Duodenal mucosa (tissue), 2 donors: ENCODE measurements around the gene MTA1.

Experiments
- H3K27ac ChIP-seq: one replicate; pipeline ENCODE4 v1.7.0; 2013; ENCODE audit warnings: low read depth, low read length
- H3K27me3 ChIP-seq, 2 donors: one replicate each; pipeline ENCODE4 v1.7.0; 2013; ENCODE audit warnings: low read length in 2 of 2, control low read depth in 1 of 2; ENCODE audit not compliant: insufficient read depth in 2 of 2, control insufficient read depth in 1 of 2
- H3K36me3 ChIP-seq, 2 donors: one replicate each; pipeline ENCODE4 v1.7.0; 2013; ENCODE audit warnings: low read length in 2 of 2, control low read depth in 1 of 2; ENCODE audit not compliant: insufficient read depth in 2 of 2, control insufficient read depth in 1 of 2
- H3K4me1 ChIP-seq, 2 donors: one replicate each; pipeline ENCODE4 v1.7.0; 2013; ENCODE audit warnings: low read length in 2 of 2, control low read depth in 1 of 2; ENCODE audit not compliant: insufficient read depth in 2 of 2, control insufficient read depth in 1 of 2
- H3K4me3 ChIP-seq, 2 donors: one replicate each; pipeline ENCODE4 v1.7.0; 2013; ENCODE audit warnings: low read length in 2 of 2, low read depth in 1 of 2
- H3K9ac ChIP-seq, 2 donors: one replicate each; pipeline ENCODE4 v1.7.0; 2013; ENCODE audit warnings: low read length in 2 of 2, low read depth in 1 of 2
- H3K9me3 ChIP-seq, 2 donors: one replicate each; pipeline ENCODE4 v1.7.0; 2013; ENCODE audit warnings: low read length in 2 of 2, control low read depth in 1 of 2; ENCODE audit not compliant: control insufficient read depth in 1 of 2

MTA1 gene

GRCh38 chr14:105445290-105445689, 25.7 kb downstream of the MTA1 start:
- Histone ChIP-seq H3K4me1 (no peaks in the 10 kb centered on the region), H3K9me3 (no peaks in the 10 kb centered on the region), H3K36me3 (peaks cover 0 to 18% of the 10 kb centered on the region in 2 donors), H3K4me3 (no peak overlapping the region), H3K27ac (no peak overlapping the region), H3K27me3 (no peaks in the 10 kb centered on the region), H3K9ac (no peak overlapping the region)

DNA sequence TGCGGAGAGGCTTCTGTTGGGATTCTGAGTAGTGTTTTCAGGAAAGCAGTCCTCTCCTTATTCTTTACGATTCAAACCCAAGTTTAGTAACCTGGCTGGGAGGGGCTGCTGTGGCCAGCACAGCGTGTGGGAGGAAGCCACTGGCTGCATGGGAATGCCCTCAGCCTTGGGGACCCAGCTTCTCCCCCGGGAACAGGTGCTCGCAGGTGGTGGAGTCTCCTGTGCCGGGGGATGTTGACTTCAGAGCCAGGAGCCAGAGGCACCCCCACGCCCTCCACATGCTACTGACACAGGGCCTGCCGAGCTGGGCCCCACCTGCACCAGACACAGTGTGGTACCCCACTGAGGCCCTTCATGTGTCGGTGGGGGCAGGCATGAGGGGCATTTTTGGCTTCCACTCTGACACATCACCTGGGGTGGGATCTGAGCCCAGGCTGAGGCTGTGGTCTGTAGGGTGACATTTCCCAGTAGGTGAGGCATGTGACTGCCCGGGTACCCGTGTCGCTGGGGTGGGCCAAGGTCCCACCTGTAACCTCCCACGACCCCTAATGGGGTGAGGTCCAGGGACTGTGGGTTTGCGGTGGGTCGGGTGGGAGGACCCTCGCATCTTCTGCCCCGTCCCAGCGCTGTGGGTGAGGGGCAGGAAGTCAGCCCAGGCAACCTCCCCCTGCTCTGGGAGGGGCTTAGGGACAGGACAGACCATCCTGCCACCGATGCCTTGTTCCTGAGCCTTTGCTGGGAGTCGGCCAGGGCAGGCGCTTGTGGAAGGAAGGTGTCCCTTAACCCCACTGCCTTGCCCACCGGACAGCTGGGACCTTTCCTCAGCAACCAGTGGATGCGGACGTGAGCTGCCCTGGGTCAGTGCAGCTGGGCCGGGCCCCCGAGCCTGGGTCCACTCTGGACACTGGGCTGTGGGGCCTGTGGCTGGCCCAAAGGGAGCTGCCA, 26.5 kb downstream of the MTA1 start:
- Histone ChIP-seq H3K36me3 (peaks cover 0 to 21% of the 10 kb centered on the region in 2 donors), H3K27me3 (no peaks in the 10 kb centered on the region)

DNA sequence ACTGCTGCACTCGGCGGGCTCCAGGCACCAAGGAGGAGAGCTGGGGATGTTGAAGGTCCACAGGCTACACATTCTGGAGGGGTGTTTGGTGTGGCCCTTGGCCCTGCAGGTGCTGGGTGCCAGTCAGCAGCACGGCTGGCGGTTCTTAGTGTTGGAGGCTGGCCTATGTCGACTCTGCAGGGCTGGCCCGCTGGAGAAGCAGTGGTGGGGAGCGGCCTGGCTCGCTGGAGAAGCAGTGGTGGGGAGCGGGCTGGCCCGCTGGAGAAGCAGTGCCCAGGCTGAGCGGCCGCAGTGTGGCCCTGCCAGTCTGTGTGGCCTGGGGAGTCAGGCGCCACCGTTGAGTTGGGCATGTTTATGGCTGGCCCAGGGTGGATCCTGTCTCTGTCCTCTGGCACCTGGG, 27.3 kb downstream of the MTA1 start:
- H3K9ac ChIP-seq, result no peak overlapping the region
- H3K9me3 ChIP-seq, result no peaks in the 10 kb centered on the region
- no peaks in the 10 kb centered on the region for H3K27me3 ChIP-seq
- H3K36me3 ChIP-seq, result peaks cover 0 to 26% of the 10 kb centered on the region in 2 donors
- H3K4me3 ChIP-seq, result no peak overlapping the region
- no peaks in the 10 kb centered on the region for H3K4me1 ChIP-seq
- no peak overlapping the region for H3K27ac ChIP-seq

More for the DNA sequence above, 26.5 kb downstream of the MTA1 start:
- Histone ChIP-seq H3K9ac (no peak overlapping the region), H3K27ac (no peak overlapping the region), H3K4me3 (no peak overlapping the region), H3K4me1 (no peaks in the 10 kb centered on the region), H3K9me3 (no peaks in the 10 kb centered on the region)

DNA sequence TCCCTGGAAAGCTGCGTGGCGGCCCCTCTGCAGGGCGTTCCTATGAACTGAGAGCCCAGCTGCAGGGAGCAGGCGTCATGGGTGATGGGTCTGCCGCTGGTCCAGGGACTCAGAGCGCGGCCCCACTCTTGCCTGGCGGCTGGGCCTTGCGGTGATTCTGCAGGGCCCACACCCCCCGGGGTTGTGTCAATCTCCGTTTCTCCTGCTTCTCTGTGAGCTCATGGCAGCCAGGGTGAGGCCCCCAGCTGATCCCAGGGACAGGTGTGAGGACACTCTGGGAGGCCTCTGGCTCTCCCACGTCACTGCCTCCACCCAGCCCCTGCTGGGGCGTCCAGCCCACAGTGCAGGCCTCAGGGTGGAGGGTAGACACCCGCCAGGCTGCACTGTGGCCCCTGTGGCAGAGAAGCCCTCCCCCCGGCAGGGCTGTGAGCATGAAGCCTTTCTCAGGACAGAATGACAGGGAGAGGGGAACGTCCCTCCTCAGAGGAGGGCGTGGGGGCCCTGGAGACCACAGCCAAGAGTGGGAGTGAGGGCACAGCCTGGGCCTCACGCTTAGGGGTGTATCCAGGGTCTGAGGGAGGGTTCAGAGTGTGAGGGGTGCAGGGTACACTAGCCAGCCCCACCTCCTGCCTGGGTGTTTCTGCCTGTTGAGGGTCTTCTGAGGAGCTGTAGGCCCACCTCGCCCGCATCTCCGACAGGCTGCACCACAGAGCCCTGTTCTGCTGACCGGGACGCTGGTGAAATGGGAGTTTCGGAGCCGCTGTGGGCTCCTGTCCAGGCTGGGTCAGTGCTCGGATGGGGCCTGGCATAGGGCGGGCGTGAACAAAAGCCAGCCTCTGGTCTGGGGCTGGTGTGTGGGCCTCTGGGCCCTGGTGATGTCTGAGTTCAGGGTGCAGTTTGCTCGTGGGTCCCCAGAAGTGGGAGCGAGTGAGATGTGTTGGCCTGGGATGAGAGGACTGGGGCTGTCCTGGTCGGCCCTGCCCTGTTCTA, 28.3 kb downstream of the MTA1 start:
- Histone ChIP-seq H3K9ac (no peak overlapping the region), H3K36me3 (peaks cover 0 to 29% of the 10 kb centered on the region in 2 donors), H3K9me3 (no peaks in the 10 kb centered on the region), H3K27ac (no peak overlapping the region), H3K27me3 (no peaks in the 10 kb centered on the region), H3K4me1 (no peaks in the 10 kb centered on the region), H3K4me3 (no peak overlapping the region)

DNA sequence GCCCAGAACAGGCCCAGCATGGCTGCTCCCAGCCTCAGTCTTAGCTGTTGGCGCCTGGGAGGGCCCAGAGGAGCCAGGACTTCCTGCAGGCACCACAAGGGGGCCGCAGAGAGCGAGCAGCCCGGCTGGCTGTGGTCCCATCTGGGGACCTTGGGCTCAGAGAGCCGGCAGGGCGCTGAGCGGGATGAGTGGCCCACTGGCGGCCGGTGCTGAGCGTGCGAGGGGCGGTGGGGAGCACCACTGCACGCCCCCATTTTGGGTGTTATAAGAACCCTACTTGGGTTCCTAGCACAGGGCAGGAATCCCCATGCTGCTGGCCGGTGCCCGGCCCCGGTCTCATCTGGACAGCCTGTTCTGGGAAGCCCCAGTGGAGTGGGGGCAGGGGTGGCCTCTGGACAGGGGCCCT, 29.1 kb downstream of the MTA1 start:
- no peaks in the 10 kb centered on the region for H3K9me3 ChIP-seq
- peaks cover 0 to 28% of the 10 kb centered on the region in 2 donors for H3K36me3 ChIP-seq
- no peak overlapping the region for H3K9ac ChIP-seq
- H3K4me1 ChIP-seq, result no peaks in the 10 kb centered on the region
- no peak overlapping the region for H3K4me3 ChIP-seq
- H3K27me3 ChIP-seq, result no peaks in the 10 kb centered on the region
- no peak overlapping the region for H3K27ac ChIP-seq

- no peaks in the 10 kb centered on the region for H3K9me3 ChIP-seq
- no peaks in the 10 kb centered on the region for H3K27me3 ChIP-seq
- H3K4me3 ChIP-seq, result no peak overlapping the region
- H3K36me3 ChIP-seq, result peaks cover 0 to 36% of the 10 kb centered on the region in 2 donors
- no peak overlapping the region for H3K27ac ChIP-seq
- H3K9ac ChIP-seq, result no peak overlapping the region
- no peaks in the 10 kb centered on the region for H3K4me1 ChIP-seq
These were observed 29.9 kb downstream of the MTA1 start for GRCh38 chr14:105449276-105450122.

- no peaks in the 10 kb centered on the region for H3K4me1 ChIP-seq
- no peaks in the 10 kb centered on the region for H3K9me3 ChIP-seq
- no peak overlapping the region for H3K4me3 ChIP-seq
- H3K27ac ChIP-seq, result no peak overlapping the region
- no peak overlapping the region for H3K9ac ChIP-seq
- H3K36me3 ChIP-seq, result peaks cover 0 to 38% of the 10 kb centered on the region in 2 donors
- H3K27me3 ChIP-seq, result no peaks in the 10 kb centered on the region
These were observed 30.5 kb downstream of the MTA1 start for GRCh38 chr14:105450123-105450505.

- H3K4me1 ChIP-seq, result no peaks in the 10 kb centered on the region
- peaks cover 0 to 47% of the 10 kb centered on the region in 2 donors for H3K36me3 ChIP-seq
- H3K9me3 ChIP-seq, result no peaks in the 10 kb centered on the region
- H3K27ac ChIP-seq, result no peak overlapping the region
- H3K27me3 ChIP-seq, result no peaks in the 10 kb centered on the region
- no peak overlapping the region for H3K9ac ChIP-seq
- H3K4me3 ChIP-seq, result no peak overlapping the region
These were observed 31.5 kb downstream of the MTA1 start for GRCh38 chr14:105450864-105451720.

DNA sequence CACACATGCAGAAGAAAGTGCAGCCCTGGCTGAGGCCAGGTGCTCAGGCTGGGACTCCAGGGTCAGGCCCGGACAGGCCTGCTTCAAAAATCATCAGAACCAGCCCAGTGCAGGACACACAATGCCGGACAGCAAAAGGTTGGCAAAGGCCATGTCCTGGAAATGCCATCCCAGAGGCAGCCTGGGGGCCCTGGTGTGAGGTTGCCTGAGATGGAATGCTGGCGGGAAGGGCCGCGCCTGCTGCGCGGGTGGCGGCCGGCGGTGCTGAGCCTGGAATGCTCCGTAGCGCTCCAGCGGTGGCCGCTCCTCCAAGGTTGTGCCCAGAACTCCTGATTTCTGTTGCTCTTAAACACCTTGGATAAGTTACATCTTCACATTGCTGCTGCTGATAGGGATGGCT, 33.3 kb downstream of the MTA1 start:
- H3K36me3 ChIP-seq, result peaks cover 0 to 54% of the 10 kb centered on the region in 2 donors
- H3K9me3 ChIP-seq, result no peaks in the 10 kb centered on the region
- H3K4me1 ChIP-seq, result no peaks in the 10 kb centered on the region
- no peaks in the 10 kb centered on the region for H3K27me3 ChIP-seq
- no peak overlapping the region for H3K9ac ChIP-seq
- no peak overlapping the region for H3K4me3 ChIP-seq
- no peak overlapping the region for H3K27ac ChIP-seq
